ENCODE results near the gene CASTOR1.

CASTOR1 gene

GRCh38 chr22:30253205-30253852, 36.0 kb downstream of the CASTOR1 start:
- Histone ChIP-seq H3K9me3 (ENCODE audit: insufficient read depth, low read length) (no peaks in the 10 kb centered on the region), H3K27ac (ENCODE audit: low read depth, low read length) (no peak overlapping the region), H3F3A (ENCODE audit: insufficient read depth) (no peaks in the 10 kb centered on the region), H3K36me3 (ENCODE audit: low read length) (no peaks in the 10 kb centered on the region), H3K4me2 (ENCODE audit: low read depth, low read length, poor library complexity, severe bottlenecking) (no peak overlapping the region), H3K9ac (ENCODE audit: low read length) (no peak overlapping the region), H3K9me2 (replicated peaks; ENCODE audit: insufficient read depth, low read length) (no peaks in the 10 kb centered on the region), H3K4me3 (ENCODE audit: insufficient read depth, low read length, poor library complexity, severe bottlenecking) (no peak overlapping the region), H3K79me2 (ENCODE audit: insufficient read depth, low read length) (no peaks in the 10 kb centered on the region), H3K27me3 (ENCODE audit: low read length) (no peaks in the 10 kb centered on the region; the same call in 1 of the 2 replicates), H4K20me1 (ENCODE audit: low read depth, low read length) (no peaks in the 10 kb centered on the region), H2AFZ (ENCODE audit: low read depth, low read length, severe bottlenecking) (no peak overlapping the region)
- TF ChIP-seq EZH2phosphoT487 (conservative IDR thresholded peaks at IDR 0.05; ENCODE audit: low read length): no peak
- TF ChIP-seq CTCF (IDR thresholded peaks at IDR 0.05; ENCODE audit: insufficient read depth, low read length, poor library complexity, severe bottlenecking): no peak

- no peak overlapping the region for H3K9ac ChIP-seq (ENCODE audit: low read length)
- H3K27ac ChIP-seq (ENCODE audit: low read depth, low read length): no peak overlapping the region
- H3F3A ChIP-seq (ENCODE audit: insufficient read depth): no peaks in the 10 kb centered on the region
- H3K36me3 ChIP-seq (ENCODE audit: low read length): no peaks in the 10 kb centered on the region
- no peaks in the 10 kb centered on the region for H3K9me3 ChIP-seq (ENCODE audit: insufficient read depth, low read length)
- H3K27me3 ChIP-seq (ENCODE audit: low read length): no peaks in the 10 kb centered on the region; the same call in 1 of the 2 replicates
- no peaks in the 10 kb centered on the region for H3K79me2 ChIP-seq (ENCODE audit: insufficient read depth, low read length)
- no peak overlapping the region for H3K4me3 ChIP-seq (ENCODE audit: insufficient read depth, low read length, poor library complexity, severe bottlenecking)
- no peak overlapping the region for H3K4me2 ChIP-seq (ENCODE audit: low read depth, low read length, poor library complexity, severe bottlenecking)
- no peak for TF ChIP-seq CTCF (IDR thresholded peaks at IDR 0.05; ENCODE audit: insufficient read depth, low read length, poor library complexity, severe bottlenecking)
- TF ChIP-seq EZH2phosphoT487 (conservative IDR thresholded peaks at IDR 0.05; ENCODE audit: low read length): no peak
- H4K20me1 ChIP-seq (ENCODE audit: low read depth, low read length): no peaks in the 10 kb centered on the region
- H2AFZ ChIP-seq (ENCODE audit: low read depth, low read length, severe bottlenecking): no peak overlapping the region
- no peaks in the 10 kb centered on the region for H3K9me2 ChIP-seq (replicated peaks; ENCODE audit: insufficient read depth, low read length)
Measured at GRCh38 chr22:30252411-30253204, 36.7 kb downstream of the CASTOR1 start.

GRCh38 chr22:30251711-30252110, 37.6 kb downstream of the CASTOR1 start:
- H3K4me2 ChIP-seq (ENCODE audit: low read depth, low read length, poor library complexity, severe bottlenecking): no peak overlapping the region
- no peak for TF ChIP-seq CTCF (IDR thresholded peaks at IDR 0.05; ENCODE audit: insufficient read depth, low read length, poor library complexity, severe bottlenecking)
- TF ChIP-seq EZH2phosphoT487 (conservative IDR thresholded peaks at IDR 0.05; ENCODE audit: low read length): no peak
- no peak overlapping the region for H3K27ac ChIP-seq (ENCODE audit: low read depth, low read length)
- no peaks in the 10 kb centered on the region for H3F3A ChIP-seq (ENCODE audit: insufficient read depth)
- H4K20me1 ChIP-seq (ENCODE audit: low read depth, low read length): no peaks in the 10 kb centered on the region
- no peaks in the 10 kb centered on the region; the same call in 1 of the 2 replicates for H3K27me3 ChIP-seq (ENCODE audit: low read length)
- no peaks in the 10 kb centered on the region for H3K9me2 ChIP-seq (replicated peaks; ENCODE audit: insufficient read depth, low read length)
- no peaks in the 10 kb centered on the region for H3K79me2 ChIP-seq (ENCODE audit: insufficient read depth, low read length)
- H3K36me3 ChIP-seq (ENCODE audit: low read length): no peaks in the 10 kb centered on the region
- H2AFZ ChIP-seq (ENCODE audit: low read depth, low read length, severe bottlenecking): no peak overlapping the region
- H3K9me3 ChIP-seq (ENCODE audit: insufficient read depth, low read length): no peaks in the 10 kb centered on the region
- no peak overlapping the region for H3K9ac ChIP-seq (ENCODE audit: low read length)
- no peak overlapping the region for H3K4me3 ChIP-seq (ENCODE audit: insufficient read depth, low read length, poor library complexity, severe bottlenecking)

Measured in SU-DHL-6 (cell line).